ENCODE measurements around the gene EDN1.

EDN1 gene

DNA sequence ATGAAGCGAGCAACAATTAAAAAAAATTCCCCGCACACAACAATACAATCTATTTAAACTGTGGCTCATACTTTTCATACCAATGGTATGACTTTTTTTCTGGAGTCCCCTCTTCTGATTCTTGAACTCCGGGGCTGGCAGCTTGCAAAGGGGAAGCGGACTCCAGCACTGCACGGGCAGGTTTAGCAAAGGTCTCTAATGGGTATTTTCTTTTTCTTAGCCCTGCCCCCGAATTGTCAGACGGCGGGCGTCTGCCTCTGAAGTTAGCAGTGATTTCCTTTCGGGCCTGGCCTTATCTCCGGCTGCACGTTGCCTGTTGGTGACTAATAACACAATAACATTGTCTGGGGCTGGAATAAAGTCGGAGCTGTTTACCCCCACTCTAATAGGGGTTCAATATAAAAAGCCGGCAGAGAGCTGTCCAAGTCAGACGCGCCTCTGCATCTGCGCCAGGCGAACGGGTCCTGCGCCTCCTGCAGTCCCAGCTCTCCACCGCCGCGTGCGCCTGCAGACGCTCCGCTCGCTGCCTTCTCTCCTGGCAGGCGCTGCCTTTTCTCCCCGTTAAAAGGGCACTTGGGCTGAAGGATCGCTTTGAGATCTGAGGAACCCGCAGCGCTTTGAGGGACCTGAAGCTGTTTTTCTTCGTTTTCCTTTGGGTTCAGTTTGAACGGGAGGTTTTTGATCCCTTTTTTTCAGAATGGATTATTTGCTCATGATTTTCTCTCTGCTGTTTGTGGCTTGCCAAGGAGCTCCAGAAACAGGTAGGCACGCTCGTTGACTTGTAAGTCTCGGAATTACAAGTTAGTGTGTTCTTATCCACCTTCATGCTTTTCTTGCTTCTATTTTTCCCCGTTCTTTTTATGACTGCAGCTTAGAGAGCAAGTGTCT, at the start of gene EDN1:
Gene EDN1 (plus strand): TSS at position 429 of the 888 bp plus-strand sequence. CDS start 269 bp downstream, at position 698.
- DNase-seq (ENCODE audit: low spot score) = peak; percentile 29

DNA sequence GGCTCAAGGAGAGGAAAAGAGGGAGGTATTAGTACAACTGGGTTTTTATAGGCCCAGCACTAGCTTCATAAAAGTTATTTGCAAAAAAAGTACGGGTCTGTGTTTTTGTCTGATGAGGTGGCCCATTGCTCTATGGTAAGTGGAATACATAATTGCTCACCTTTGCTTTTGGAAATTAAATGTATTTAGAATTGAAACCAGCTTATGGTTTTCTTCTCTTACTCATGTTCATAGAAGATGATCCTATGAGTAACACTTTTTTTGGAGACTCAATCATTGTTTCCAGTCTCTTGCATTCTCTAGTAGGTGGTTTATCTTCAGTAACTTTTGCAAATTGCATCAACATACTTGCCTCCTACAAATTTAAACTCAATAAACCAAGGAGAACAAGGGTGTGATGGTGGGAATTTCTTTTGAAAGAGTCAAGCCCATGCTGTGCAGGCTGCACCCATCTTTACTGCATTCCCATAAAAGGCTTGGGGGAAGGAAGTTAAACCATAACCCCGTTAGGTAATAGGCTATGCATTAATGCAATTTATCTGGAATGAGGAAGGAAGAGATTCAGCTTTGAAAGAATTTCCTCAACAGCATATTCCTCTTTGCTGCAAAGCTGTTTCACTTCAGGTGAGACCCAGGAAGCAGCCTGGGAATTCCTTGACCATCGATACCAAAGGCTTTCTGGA, 48.5 kb upstream of the EDN1 start:
- DNase-seq (ENCODE audit: low spot score) = no peak

DNA sequence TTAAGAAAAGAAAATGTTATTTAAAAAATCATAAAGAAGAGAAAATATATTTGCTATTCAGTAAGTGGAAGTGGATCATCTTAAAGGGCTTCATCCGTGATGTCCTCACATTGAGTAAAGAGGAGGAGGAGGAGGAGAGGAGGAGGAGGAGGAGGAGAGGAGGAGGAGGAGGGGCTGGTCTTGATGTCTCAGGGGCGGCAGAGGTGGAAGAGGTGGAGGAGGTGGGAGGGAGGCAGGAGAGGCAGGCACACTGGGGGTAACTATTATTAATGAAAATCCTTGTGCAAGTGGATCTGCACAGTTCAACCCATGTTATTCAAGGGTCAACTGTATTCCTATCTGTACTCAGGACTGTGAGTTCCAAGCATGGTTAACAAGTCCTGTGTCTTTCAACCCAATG, 47.0 kb upstream of the EDN1 start:
- no peak for DNase-seq (ENCODE audit: low spot score)

DNA sequence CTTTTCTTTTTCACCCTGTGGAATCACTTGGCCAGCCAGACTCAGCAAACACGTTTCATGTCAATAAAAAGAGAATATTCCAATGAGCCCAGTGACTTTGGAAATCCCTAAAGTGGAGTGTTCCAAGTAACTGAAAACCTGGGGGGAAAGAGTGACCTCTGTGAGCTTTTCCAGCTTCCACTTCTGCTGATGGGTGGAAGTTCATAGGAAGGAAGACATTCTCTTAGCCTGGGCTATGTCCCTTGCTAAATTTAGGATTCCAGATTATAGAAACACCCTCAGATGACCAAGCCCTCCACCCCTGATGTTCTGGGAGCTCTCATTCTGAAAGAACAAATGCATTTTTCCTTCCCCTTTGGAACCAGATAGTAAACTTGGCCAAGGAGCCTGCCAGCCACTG, 44.8 kb upstream of the EDN1 start:
- DNase-seq (ENCODE audit: low spot score) = no peak

DNA sequence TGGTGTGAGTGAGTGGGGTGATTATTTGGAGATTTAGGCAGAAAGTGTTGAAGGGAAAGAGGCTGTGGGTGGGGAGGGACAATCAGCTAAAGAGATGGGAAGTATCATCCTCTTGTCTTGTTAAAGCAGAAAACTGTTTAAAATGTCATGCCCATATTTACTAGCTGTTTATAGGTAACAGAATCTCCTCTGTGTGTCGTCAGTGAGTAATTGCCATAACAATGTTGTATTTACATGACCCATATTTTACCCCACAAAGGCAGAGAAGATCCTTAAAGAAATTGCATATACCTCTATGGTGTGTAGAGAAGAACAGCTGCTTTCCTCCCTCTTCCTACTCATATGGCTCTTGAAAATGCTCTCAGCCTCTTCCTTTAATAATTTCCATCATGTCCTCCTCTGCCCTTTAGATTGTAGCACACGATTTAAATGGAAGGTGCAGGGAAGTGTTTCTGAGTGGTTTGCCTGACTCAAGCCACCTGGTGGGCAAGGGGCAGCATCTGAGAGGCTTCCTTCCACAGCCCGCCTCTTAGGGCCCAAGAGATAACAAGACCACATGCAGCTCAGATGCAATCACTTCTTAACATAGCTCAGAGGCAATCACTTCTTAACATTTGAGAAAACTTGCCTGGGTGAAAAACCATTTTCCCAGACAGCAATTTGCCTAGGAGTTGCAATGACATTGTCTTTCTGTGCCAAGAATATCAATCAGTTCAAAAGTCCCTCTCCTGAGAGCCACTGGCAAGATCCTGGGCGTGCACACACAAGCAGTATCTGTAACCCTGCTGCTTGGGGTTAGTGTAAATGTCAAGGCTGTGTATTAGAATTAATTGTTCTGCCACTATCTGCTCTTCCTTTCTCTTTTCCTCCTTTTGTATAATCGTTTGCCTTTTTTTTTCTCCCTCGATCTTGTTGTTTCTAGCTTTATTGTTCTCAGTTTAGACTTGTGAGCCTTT, 44.1 kb upstream of the EDN1 start:
- no peak for DNase-seq (ENCODE audit: low spot score)

DNA sequence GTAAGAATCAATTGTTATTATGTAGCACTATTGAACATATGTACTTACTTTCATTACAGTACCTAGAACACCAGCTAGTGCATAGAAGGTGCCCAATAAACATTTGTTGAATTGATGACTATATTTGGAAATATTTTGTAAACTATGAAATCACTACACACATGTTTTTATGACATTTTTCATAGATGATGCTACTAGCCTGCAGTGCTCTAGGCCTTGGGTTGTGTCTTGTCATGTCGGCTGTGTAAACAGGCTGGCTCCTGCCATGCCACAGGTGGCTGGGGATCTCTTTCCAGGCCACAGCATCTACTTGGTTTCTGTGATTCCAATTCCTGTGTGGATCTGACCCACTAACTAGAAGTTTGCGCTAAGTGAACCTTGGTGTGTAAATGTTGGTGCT, 43.3 kb upstream of the EDN1 start:
- no peak for DNase-seq (ENCODE audit: low spot score)

DNA sequence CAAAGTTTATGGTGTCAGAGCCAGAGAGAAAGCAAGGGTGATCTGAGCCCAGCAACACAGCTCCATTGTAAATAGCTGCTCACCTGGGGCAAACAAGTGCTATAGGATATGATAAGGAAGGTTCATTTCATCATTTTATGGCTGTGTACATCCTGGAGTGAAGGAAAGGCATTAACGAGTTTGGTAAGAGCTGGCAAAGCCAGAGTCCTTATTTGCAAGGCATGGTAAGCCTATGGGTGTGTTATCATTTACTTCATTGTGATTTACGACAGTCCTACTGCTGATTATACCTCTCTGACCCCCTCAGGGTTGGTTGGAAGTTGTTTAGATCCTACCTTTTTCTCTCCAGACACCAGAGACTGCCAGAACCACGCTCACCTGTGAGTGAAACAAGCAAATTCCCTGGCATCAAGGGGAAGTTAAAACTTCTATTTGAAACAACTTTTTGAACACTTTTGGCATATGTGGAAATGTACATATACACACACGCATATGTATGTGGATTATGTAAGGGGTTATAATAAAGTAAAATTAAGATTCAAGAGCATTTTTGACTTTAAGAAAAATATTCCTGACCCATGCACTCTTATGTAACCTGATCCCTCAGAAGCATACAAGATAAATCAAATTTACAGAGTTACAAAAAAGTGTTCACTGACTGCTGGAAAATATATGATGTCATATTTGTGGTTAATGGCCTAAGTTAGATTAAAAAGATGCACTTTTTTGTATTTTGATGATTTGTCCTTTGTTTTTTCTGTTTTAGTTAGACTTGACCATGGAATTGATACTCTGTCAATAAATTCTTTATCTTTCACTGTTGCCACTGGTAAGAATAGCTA, 40.4 kb upstream of the EDN1 start:
- DNase-seq (ENCODE audit: low spot score) = no peak

DNA sequence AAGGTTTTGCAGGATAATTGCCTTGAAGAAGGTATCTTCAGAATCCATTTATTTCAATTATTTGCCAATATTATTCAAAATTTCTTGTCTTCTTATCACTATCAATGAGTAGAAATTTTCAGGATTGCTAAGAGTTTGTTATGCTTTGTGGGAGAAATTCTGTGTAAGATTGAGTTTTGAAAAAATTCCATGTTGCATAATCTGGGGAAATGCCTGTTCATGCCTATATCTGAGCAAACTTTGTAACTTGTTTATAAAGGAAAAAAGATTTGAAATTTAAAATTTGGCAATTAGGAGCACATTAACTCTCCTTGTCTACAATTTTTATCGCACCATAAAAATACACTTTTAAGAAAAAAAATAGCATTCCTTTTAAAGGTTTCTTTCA, 39.8 kb upstream of the EDN1 start:
- no peak for DNase-seq (ENCODE audit: low spot score)

DNA sequence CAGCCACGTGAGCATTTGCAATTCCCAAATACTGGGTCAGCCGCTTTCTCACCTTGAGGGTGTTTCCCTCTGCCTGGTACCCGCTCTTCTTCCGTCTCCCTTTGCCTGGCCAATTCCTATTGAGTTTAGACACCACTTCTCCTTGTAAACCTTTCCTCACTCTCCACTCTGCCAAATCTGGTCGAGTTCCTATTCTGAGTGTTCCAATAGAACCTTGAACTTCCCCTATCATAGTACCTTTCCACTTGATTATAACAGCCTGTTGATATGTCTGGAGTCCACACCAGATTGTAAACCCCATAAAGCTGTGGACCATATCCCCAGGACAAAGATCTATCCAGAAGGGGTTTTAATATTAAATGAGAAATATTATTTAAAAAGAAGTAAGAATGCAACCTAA, 36.0 kb upstream of the EDN1 start:
- DNase-seq (ENCODE audit: low spot score) = no peak

DNA sequence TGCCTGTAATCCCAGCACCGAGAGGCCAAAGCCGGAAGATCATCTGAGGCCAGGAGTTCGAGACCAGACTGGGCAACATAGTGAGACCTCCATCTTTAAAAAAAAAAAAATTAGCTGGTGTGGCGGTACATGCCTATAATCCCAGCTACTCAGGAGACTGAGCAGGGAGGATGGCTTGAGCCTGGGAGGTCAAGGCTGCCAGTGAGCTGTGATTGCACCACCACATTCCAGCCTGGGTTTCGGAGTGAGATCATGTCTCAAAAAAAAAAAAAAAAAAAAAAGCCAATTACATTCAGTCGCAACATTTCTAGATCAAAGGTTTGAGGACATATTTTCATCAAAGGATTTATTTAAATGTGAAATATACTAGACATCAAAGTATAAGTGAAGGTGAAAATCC, 32.0 kb upstream of the EDN1 start:
- no peak for DNase-seq (ENCODE audit: low spot score)

DNA sequence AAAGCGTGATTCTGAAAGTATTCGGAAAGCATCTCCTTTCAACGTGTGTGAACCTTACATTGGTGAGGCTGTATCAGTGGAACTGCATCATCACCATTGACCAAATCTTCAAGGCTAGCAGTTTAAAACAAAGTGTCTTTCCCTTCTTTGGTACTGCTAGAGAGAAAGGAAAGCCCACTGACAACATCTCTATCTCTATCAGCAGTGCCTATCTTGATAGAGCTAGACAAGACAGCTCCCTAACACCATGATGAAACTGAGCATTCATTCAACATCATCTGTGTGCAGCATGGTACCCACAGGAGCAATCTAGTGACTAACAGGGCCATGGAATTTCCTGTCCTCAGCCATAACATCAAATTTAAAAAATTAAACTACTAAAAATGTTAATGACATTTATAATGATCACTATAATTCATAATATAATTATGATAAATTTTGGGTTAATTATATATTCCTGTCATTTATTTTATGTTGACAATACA, 31.5 kb upstream of the EDN1 start:
- no peak for DNase-seq (ENCODE audit: low spot score)

DNA sequence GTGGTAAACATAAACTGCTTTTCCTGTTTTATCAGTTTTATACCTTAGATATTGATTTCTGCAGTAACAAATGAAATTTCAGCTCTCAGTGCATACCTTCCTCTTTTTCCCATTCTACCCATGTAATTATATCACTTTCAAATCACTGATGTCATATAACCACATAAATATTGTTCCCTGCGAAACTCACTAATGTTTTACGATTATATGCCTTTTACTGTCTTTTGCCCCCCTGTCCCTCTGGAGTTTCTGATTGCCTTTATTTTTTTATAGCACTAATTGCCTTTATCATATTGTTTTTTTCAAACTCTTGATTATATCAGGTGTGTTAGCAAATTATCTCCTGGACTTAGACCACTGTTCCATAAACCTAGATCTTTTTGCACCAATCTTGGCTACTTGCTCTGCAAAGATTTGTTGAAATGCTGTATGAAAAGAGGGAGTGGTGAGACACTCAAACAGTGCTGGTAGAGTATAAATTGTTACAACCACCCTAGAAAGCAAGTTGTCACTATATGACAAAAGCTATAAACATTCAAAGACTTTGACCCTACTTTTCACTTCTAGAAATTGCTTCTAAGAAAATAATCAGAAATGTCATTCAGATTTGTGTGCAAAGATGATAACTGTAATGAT, 29.6 kb upstream of the EDN1 start:
- DNase-seq (ENCODE audit: low spot score) = no peak

DNA sequence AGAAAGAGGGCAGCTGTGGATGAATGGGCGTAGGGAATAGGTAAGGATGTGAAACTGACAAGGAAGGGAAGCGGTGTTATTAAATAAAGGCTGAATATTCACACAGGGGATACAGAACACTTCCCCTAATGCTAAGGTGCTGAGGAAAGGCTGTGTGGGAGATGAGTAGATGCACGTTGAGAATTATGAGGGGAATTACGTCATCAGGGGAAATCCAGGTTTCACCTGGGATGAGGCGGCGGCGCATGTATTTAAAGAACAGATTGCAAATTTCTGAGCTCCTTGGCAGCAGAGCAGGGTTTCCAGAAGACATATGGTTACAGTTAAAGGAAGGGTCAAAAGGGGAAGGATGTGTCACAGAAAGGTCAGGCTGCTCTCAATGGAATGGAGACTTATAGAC, 28.7 kb upstream of the EDN1 start:
- no peak for DNase-seq (ENCODE audit: low spot score)

DNA sequence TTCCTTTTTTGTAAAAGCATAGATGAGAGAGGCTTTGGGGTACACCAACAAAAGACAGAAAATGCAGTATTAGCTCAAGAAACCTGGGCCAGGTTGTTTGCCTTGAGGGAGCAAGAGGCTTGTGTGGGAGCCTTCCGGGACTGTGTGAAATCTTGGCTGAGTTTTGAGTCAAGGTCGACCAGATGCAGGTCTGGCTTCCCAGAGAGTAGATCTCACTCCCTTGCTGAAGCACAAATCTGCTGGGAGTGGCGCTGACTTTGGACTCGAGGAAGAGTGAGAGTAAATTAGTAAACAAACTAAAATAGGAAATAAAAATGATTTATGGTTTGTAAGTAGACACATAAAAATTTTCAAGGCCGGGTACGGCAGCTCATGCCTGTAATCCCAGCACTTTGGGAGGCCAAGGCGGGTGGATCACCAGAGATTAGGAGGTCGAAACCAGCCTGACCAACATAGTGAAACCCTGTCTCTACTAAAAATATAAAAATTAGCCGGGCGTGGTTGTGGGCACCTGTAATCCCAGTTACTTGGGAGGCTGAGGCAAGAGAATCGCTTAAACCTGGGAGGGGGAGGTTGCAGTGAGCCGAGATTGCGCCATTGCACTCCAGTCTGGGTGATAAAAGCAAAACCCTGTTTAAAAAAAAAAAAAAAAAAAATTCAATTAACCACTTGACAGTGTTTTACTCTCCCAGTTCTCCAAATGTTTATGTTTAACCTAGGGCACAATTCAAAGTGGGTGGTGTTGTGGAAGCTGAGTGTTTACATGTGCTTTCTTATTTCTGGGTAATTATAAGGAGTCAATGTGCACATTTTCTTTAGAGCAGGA, 27.7 kb upstream of the EDN1 start:
- no peak for DNase-seq (ENCODE audit: low spot score)

DNA sequence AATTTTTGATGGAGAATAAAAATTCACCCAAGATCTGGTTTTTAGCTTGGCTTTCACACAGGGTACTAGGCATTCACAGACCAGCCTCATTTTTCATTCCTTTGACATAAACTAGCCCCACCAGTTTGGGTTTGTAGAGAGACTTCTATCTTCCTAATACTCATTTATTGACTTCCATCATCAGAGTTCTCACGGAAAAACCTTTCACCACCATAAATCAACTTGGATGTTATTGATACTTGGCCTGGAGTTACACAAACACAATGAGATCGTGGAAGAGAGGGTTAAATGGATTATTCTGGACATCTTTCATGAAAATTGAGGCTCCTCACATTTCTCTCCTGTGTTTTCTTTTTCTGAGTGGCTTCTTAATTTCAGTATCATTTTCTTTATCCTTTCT, 26.8 kb upstream of the EDN1 start:
- DNase-seq (ENCODE audit: low spot score) = no peak

DNA sequence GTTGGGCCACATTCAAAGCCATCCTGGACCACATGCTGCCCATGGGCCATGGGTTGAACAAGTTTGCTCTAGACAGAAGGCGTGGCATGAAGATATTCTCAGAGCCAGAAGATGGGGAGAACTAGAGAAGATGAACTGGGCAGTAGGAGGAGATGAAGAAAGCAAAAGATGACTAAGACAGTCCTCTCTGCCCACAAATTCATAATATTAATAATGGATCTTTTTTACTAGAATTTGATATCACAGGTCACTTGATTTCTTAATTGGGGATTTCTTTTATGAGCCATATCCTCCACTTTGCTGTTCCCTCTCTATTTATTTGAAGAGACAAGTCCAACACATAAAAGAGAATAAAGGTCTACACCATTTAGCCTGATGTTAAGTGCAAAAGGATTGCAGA, 25.5 kb upstream of the EDN1 start:
- no peak for DNase-seq (ENCODE audit: low spot score)

DNA sequence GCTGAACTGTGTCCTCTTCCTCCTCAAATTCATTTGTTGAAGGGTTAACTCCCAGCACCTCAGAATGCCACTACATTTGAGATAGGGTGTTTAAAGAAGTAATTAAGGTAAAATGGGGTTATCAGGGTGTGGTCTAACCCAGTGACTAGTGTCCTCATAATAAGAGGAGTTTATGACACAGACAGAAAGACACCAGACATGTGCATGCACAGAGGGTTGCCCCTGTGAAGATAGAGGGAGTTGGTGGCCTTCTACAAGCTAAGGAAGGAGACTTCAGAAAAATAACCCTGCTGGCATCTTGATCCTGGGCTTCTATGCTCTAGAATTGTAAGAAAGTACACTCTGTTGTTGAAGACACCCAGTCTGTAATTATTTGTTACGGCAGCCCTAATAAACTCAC, 24.9 kb upstream of the EDN1 start:
- DNase-seq (ENCODE audit: low spot score) = no peak

DNA sequence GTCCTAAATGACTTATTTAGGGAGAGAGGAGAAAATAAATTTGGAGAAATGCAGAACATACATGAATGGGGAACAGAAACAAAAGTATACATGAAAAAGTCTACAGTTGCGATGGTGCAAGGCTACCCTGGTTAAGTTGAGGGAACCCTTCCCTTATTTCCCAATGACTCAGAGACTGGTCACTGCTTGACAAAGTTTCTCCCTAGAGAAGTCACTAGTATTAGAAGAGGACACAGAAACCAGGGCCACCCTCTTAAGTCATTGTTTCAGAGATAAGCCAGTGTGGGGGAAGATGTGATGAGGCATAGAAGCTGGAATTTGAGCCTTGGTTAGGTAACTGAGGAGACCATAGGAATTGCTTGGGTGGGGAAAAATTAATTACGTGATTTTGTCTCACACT, 24.4 kb upstream of the EDN1 start:
- DNase-seq (ENCODE audit: low spot score) = peak; percentile 7

DNA sequence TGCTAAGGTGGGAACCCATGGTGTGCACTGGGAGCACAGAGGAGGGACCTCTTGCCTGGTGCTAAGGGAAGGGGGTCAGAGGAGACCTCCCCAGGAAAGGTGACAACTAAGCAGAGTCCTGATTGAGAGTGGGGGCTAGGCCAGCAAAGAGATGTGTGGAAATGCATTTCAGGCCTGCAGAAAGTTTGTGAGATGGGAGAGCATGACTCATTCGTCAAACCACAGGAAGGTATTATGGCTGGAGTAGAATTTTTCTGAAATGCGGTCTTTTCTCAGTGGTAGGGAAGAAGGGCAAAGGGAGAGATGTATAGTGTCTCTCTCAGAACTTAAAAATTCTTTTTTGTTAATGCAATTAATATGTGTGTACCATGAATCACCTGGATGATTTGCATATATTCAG, 23.6 kb upstream of the EDN1 start:
- DNase-seq (ENCODE audit: low spot score) = no peak

DNA sequence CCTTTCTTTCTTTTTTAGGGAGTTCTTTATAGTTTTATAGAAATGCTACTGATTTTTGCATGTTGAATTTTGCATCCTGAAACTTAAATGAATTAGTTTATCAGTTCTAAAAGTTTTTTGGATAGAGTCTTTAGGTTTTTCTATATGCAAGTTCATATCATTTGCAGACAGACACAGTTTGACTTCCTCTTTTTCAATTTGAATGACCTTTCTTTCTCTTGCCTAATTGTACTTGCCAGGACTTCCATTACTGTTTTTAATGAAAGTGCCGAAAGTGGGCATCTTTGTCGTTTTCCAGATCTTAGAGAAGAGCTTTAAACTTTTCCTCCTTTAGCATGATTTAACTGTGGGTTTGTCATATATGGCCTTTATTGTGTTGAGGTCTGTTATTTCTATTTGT, 21.1 kb upstream of the EDN1 start:
- DNase-seq (ENCODE audit: low spot score) = no peak

All from CD4-positive, alpha-beta T cell treated with Interleukin-2 at 100 ng/mL for 4 hours (primary cell).